ENCODE measurements around the gene TMEM181.

GRCh38 chr6:158648682-158649131 is 88.8 kb downstream of the TMEM181 start:
- TF ChIP-seq PREB (CRISPR knock-in tag; IDR thresholded peaks at IDR 0.05) = no peak
- TF ChIP-seq SMC3 (IDR thresholded peaks at IDR 0.05; ENCODE audit: low read length) = no peak

Data from HepG2 (cell line).